SW 1271 (cell line): Measurements from ENCODE around the gene FAM219B.

Experiments
- DNase-seq, 2 experiments: peaks; one replicate each; lab custom pipeline; 2025; lab: John Stamatoyannopoulos, UW

The FAM219B gene

GRCh38 chr15:74873036-74873755 lies 33.5 kb downstream of the FAM219B start, which contains the start of gene SCAMP2:
SCAMP2 (minus strand) TSS chr15:74873365; CDS start chr15:74873255, 110 bp downstream.
- peak; percentile 84 to 96 for DNase-seq

- no peak for DNase-seq
Measured at GRCh38 chr15:74872702-74873035, 34.0 kb downstream of the FAM219B start.

GRCh38 chr15:74870436-74871215 lies 36.0 kb downstream of the FAM219B start:
- no peak for DNase-seq

- DNase-seq = no peak
Measured at GRCh38 chr15:74869726-74870407, 36.8 kb downstream of the FAM219B start.

- no peak for DNase-seq
Measured at GRCh38 chr15:74869372-74869725, 37.3 kb downstream of the FAM219B start.

GRCh38 chr15:74868059-74868458 lies 38.6 kb downstream of the FAM219B start:
- DNase-seq = no peak

GRCh38 chr15:74867466-74868038 lies 39.1 kb downstream of the FAM219B start:
- no peak for DNase-seq

- DNase-seq = no peak
Measured at GRCh38 chr15:74866090-74866489, 40.6 kb downstream of the FAM219B start.

GRCh38 chr15:74865316-74865715 lies 41.3 kb downstream of the FAM219B start:
- no peak for DNase-seq

- DNase-seq = no peak
Measured at GRCh38 chr15:74864296-74864695, 42.4 kb downstream of the FAM219B start.

GRCh38 chr15:74863239-74864056 lies 43.2 kb downstream of the FAM219B start:
- peak; percentile 41 to 42 for DNase-seq

- no peak for DNase-seq
Measured at GRCh38 chr15:74858369-74858740, 48.3 kb downstream of the FAM219B start.

- DNase-seq = no peak
Measured at GRCh38 chr15:74857671-74858368, 48.8 kb downstream of the FAM219B start.

- DNase-seq = no peak
Measured at GRCh38 chr15:74857082-74857655, 49.5 kb downstream of the FAM219B start.

GRCh38 chr15:74856537-74856936 lies 50.1 kb downstream of the FAM219B start:
- DNase-seq = no peak

GRCh38 chr15:74855857-74856256 lies 50.8 kb downstream of the FAM219B start:
- DNase-seq = no peak

- DNase-seq = no peak
Measured at GRCh38 chr15:74854453-74855022, 52.1 kb downstream of the FAM219B start.

- no peak for DNase-seq
Measured at GRCh38 chr15:74851960-74852359, 54.7 kb downstream of the FAM219B start.

- DNase-seq = no peak
Measured at GRCh38 chr15:74850393-74850792, 56.3 kb downstream of the FAM219B start.
